HEK293 (cell line): ENCODE measurements around the gene MPPE1.

Source experiments
- CTCF ChIP-seq: fragments of 450-650 bp; formaldehyde crosslinking; IDR thresholded peaks from 2 replicates; pipeline ENCODE4 v1.5.1; 2016; ENCODE audit warnings: missing biosample characterization, missing genetic modification characterization
- REST ChIP-seq: fragments of 450-650 bp; formaldehyde crosslinking; IDR thresholded peaks from 2 replicates; pipeline ENCODE4 v1.5.1; 2016; ENCODE audit warnings: missing biosample characterization, missing genetic modification characterization
- TCF7L2 ChIP-seq: IDR thresholded peaks from 2 replicates; pipeline ENCODE4 v1.6.1; 2011; ENCODE audit warnings: low read depth, mild to moderate bottlenecking, inconsistent platforms, low read length, moderate library complexity, borderline replicate concordance
- ZNF202 ChIP-seq: fragments of 450-650 bp; formaldehyde crosslinking; IDR thresholded peaks from 2 replicates; pipeline ENCODE4 v1.5.1; 2016; ENCODE audit warnings: missing biosample characterization, missing genetic modification characterization, borderline replicate concordance
- ZNF211 ChIP-seq: fragments of 450-650 bp; formaldehyde crosslinking; IDR thresholded peaks from 2 replicates; pipeline ENCODE4 v1.5.1; 2016; ENCODE audit warnings: low read depth, missing biosample characterization, missing genetic modification characterization
- ZNF292 ChIP-seq: fragments of 450-650 bp; formaldehyde crosslinking; IDR thresholded peaks from 2 replicates; pipeline ENCODE4 v1.5.1; 2016; ENCODE audit warnings: low read depth, missing biosample characterization, missing genetic modification characterization, borderline replicate concordance
- ZNF747 ChIP-seq: fragments of 450-650 bp; formaldehyde crosslinking; IDR thresholded peaks from 2 replicates; pipeline ENCODE4 v1.5.1; 2016; ENCODE audit warnings: missing biosample characterization, missing genetic modification characterization
- TF ChIP-seq, protein P1 (sequence below): fragments of 450-650 bp; formaldehyde crosslinking; IDR thresholded peaks from 2 replicates; pipeline ENCODE4 v1.5.1; 2016; ENCODE audit warnings: missing biosample characterization, missing genetic modification characterization
- TF ChIP-seq, protein P2 (sequence below): fragments of 450-650 bp; formaldehyde crosslinking; IDR thresholded peaks from 2 replicates; pipeline ENCODE4 v1.5.1; 2016; ENCODE audit warnings: missing biosample characterization, missing genetic modification characterization
- TF ChIP-seq, protein P3 (sequence below): fragments of 450-650 bp; IDR thresholded peaks from 2 replicates; pipeline ENCODE4 v1.5.1; 2018; ENCODE audit warnings: missing biosample characterization, mild to moderate bottlenecking, missing genetic modification characterization

DNA sequence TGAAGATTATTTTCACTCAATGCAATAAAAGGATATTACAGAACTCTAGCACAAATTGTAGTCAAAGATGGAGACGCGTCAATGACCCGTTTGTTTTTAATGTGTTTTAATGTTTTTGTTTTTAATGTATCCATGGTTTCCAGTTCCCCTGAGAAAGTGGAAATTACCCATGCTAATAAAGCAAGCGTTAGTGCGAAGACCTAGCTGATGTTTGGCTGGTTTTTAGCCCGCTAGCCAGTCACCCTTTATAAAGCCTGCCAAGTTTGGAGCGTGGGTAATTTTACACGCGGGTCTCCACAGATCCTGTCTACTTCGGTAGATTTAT lies 57.3 kb downstream of the MPPE1 start:
- no peak for TF ChIP-seq TCF7L2
- no peak for TF ChIP-seq ZNF202 (tag by site-specific recombination)
- TF ChIP-seq CTCF (tag by site-specific recombination): no peak
- TF ChIP-seq ZNF747 (tag by site-specific recombination): no peak
- TF ChIP-seq, protein P1, sequence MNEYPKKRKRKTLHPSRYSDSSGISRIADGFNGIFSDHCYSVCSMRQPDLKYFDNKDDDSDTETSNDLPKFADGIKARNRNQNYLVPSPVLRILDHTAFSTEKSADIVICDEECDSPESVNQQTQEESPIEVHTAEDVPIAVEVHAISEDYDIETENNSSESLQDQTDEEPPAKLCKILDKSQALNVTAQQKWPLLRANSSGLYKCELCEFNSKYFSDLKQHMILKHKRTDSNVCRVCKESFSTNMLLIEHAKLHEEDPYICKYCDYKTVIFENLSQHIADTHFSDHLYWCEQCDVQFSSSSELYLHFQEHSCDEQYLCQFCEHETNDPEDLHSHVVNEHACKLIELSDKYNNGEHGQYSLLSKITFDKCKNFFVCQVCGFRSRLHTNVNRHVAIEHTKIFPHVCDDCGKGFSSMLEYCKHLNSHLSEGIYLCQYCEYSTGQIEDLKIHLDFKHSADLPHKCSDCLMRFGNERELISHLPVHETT (tag by site-specific recombination): no peak
- no peak for TF ChIP-seq REST (tag by site-specific recombination)
- TF ChIP-seq ZNF211 (tag by site-specific recombination): no peak
- TF ChIP-seq ZNF292 (tag by site-specific recombination): no peak
- TF ChIP-seq, protein P2, sequence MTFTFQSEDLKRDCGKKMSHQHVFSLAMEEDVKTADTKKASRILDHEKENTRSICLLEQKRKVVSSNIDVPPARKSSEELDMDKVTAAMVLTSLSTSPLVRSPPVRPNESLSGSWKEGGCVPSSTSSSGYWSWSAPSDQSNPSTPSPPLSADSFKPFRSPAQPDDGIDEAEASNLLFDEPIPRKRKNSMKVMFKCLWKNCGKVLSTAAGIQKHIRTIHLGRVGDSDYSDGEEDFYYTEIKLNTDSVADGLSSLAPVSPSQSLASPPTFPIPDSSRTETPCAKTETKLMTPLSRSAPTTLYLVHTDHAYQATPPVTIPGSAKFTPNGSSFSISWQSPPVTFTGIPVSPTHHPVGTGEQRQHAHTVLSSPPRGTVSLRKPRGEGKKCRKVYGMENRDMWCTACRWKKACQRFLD: no peak
- TF ChIP-seq, protein P3, sequence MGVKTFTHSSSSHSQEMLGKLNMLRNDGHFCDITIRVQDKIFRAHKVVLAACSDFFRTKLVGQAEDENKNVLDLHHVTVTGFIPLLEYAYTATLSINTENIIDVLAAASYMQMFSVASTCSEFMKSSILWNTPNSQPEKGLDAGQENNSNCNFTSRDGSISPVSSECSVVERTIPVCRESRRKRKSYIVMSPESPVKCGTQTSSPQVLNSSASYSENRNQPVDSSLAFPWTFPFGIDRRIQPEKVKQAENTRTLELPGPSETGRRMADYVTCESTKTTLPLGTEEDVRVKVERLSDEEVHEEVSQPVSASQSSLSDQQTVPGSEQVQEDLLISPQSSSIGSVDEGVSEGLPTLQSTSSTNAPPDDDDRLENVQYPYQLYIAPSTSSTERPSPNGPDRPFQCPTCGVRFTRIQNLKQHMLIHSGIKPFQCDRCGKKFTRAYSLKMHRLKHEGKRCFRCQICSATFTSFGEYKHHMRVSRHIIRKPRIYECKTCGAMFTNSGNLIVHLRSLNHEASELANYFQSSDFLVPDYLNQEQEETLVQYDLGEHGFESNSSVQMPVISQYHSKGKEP (tag by site-specific recombination): no peak
